Endodermal cell (in vitro differentiated cells): ENCODE measurements around the gene NPAS3. TPM values are rescaled to one million over a fixed set of nuclear protein-coding genes. Genes with fewer than 3 reads are reported as not detected.

Experiments used
- DNase-seq: peaks from one replicate; pipeline ENCODE4 v3.0.0-alpha.2; 2017
- H3K27ac ChIP-seq: 2 replicates; pipeline ENCODE4 v1.5.1; 2013; ENCODE audit warnings: mild to moderate bottlenecking, low read depth, low read length, moderate library complexity
- H3K27me3 ChIP-seq: 2 replicates; pipeline ENCODE4 v1.6.1; 2013; ENCODE audit warnings: mild to moderate bottlenecking, low read length, moderate library complexity; ENCODE audit not compliant: insufficient read depth, control insufficient read depth, poor library complexity, severe bottlenecking
- H3K36me3 ChIP-seq: 2 replicates; pipeline ENCODE4 v1.7.0; 2013; ENCODE audit warnings: mild to moderate bottlenecking, low read length, moderate library complexity; ENCODE audit not compliant: control insufficient read depth, insufficient read depth
- H3K4me1 ChIP-seq: one replicate; pipeline ENCODE4 v1.7.0; 2013; ENCODE audit warnings: low read length; ENCODE audit not compliant: control insufficient read depth, insufficient read depth
- H3K4me3 ChIP-seq: 2 replicates; pipeline ENCODE4 v1.5.1; 2013; ENCODE audit warnings: mild to moderate bottlenecking, low read length, moderate library complexity
- H3K9ac ChIP-seq: 2 replicates; pipeline ENCODE4 v1.6.1; 2013; ENCODE audit warnings: mild to moderate bottlenecking, low read length, moderate library complexity; ENCODE audit not compliant: poor library complexity, severe bottlenecking; ENCODE audit errors: extremely low read depth
- H3K9me3 ChIP-seq: 2 replicates; pipeline ENCODE4 v1.6.1; 2013; ENCODE audit warnings: mild to moderate bottlenecking, low read length, moderate library complexity; ENCODE audit not compliant: control insufficient read depth
- H3K27ac Mint-ChIP-seq: 2 replicates; pipeline ENCODE4 v1.8.0; 2020; ENCODE audit warnings: mixed read lengths
- H3K27me3 Mint-ChIP-seq: 2 replicates; pipeline ENCODE4 v1.8.0; 2021; ENCODE audit warnings: mild to moderate bottlenecking, mixed read lengths; ENCODE audit not compliant: insufficient read depth
- H3K36me3 Mint-ChIP-seq: 2 replicates; pipeline ENCODE4 v1.8.0; 2020; ENCODE audit warnings: low read depth, mixed read lengths
- H3K4me1 Mint-ChIP-seq: 2 replicates; pipeline ENCODE4 v1.8.0; 2020; ENCODE audit warnings: mixed read lengths
- H3K4me3 Mint-ChIP-seq: 2 replicates; pipeline ENCODE4 v1.8.0; 2020; ENCODE audit warnings: mild to moderate bottlenecking, moderate library complexity, mixed read lengths
- H3K9me3 Mint-ChIP-seq: 2 replicates; pipeline ENCODE4 v1.8.0; 2020; ENCODE audit warnings: mild to moderate bottlenecking, mixed read lengths
- CTCF ChIP-seq: fragments of 200-600 bp; sonication (generic); conservative IDR thresholded peaks from 2 replicates; pipeline ENCODE4 v1.5.0; 2021; ENCODE audit warnings: antibody characterized with exemption, mild to moderate bottlenecking
- WGBS, 2 experiments: methylation state at CpG; one replicate each; pipeline versions ENCODE4 v1.1.5 to v1.1.7; 2013; ENCODE audit warnings: missing lambda C conversion rate in 2 of 2, mixed read lengths in 1 of 2; ENCODE audit not compliant: insufficient coverage in 1 of 2, insufficient read length in 1 of 2; 5-methylcytosine and 5-hydroxymethylcytosine counted together
- total RNA-seq, 2 donors: library from RNA; stranded (reverse); fragmentation: NEBNext Ultra II Directional in 1 of 2; extraction: Animal tissue kit (Norgen Biotek cat#: 25700) in 1 of 2; gene quantifications; 2 replicates in 1 of 2; 3 replicates in 1 of 2; pipeline ENCODE4 v1.2.1, GENCODE V29; 2021

NPAS3 gene
- total RNA-seq, 2 donors from 2014 or later, result 1.4 to 1.6 TPM

DNA sequence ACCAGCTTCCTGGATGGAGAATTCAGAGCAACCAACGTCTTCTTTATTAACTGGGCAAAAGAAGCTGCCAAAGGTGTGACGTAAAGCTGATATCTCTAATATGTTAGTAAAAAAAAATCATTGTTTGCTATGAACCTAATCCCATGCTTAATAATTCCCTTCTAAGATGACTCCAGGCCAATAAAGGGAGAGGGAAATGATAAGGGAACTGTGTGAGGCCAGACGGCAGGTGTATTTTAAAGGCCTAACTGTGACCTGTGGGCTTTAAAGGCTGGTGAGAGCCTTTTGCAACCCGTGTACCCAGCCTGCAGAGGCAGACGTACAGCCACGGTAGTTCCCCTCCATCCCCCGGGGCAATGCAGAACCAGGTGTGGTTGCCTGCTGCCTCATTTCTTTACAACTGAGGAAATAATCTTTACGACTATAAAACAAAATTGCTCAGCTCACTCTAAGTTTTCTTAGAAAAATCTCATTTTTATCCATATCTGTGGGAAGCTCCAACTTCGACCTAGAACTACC lies 641.6 kb downstream of the NPAS3 start:
- no peaks in the 10 kb centered on the region for H3K36me3 Mint-ChIP-seq
- Histone ChIP-seq H3K9ac (no peak overlapping the region), H3K4me3 (no peak overlapping the region), H3K36me3 (no peaks in the 10 kb centered on the region), H3K27me3 (no peaks in the 10 kb centered on the region), H3K9me3 (no peaks in the 10 kb centered on the region), H3K27ac (no peak overlapping the region), H3K4me1 (no peaks in the 10 kb centered on the region)
- H3K27ac Mint-ChIP-seq, result no peak overlapping the region
- H3K4me3 Mint-ChIP-seq, result no peak overlapping the region
- H3K4me1 Mint-ChIP-seq, result no peaks in the 10 kb centered on the region
- H3K27me3 Mint-ChIP-seq, result no peaks in the 10 kb centered on the region
- H3K9me3 Mint-ChIP-seq, result no peaks in the 10 kb centered on the region
- 89 to 98% methylated on average over 6 to 9 of the region's 9 CpGs for WGBS, 2 experiments
- no peak for DNase-seq
- no peak for TF ChIP-seq CTCF

- Mint-ChIP-seq H3K4me3 (no peak overlapping the region), H3K9me3 (no peaks in the 10 kb centered on the region), H3K27me3 (no peaks in the 10 kb centered on the region), H3K27ac (no peak overlapping the region), H3K36me3 (no peaks in the 10 kb centered on the region), H3K4me1 (no peaks in the 10 kb centered on the region)
- no peaks in the 10 kb centered on the region for H3K4me1 ChIP-seq
- H3K4me3 ChIP-seq, result no peak overlapping the region
- H3K27ac ChIP-seq, result no peak overlapping the region
- DNase-seq, result no peak
- no peaks in the 10 kb centered on the region for H3K9me3 ChIP-seq
- no peak overlapping the region for H3K9ac ChIP-seq
- WGBS, 2 experiments, result 93% methylated on average over 2 of the region's 2 CpGs
- no peak for TF ChIP-seq CTCF
- H3K27me3 ChIP-seq, result no peaks in the 10 kb centered on the region
- H3K36me3 ChIP-seq, result no peaks in the 10 kb centered on the region
Observed at GRCh38 chr14:33580841-33581240, 642.2 kb downstream of the NPAS3 start.

- no peak overlapping the region for H3K27ac ChIP-seq
- no peak overlapping the region for H3K4me3 ChIP-seq
- DNase-seq, result no peak
- H3K9me3 Mint-ChIP-seq, result no peaks in the 10 kb centered on the region
- no peaks in the 10 kb centered on the region for H3K36me3 Mint-ChIP-seq
- H3K4me1 ChIP-seq, result no peaks in the 10 kb centered on the region
- H3K9me3 ChIP-seq, result no peaks in the 10 kb centered on the region
- no peak overlapping the region for H3K9ac ChIP-seq
- no peak for TF ChIP-seq CTCF
- H3K4me1 Mint-ChIP-seq, result no peaks in the 10 kb centered on the region
- no peak overlapping the region for H3K4me3 Mint-ChIP-seq
- no peaks in the 10 kb centered on the region for H3K27me3 ChIP-seq
- no peaks in the 10 kb centered on the region for H3K27me3 Mint-ChIP-seq
- no peak overlapping the region for H3K27ac Mint-ChIP-seq
- 74 to 88% methylated on average over 1 to 2 of the region's 2 CpGs for WGBS, 2 experiments
- H3K36me3 ChIP-seq, result no peaks in the 10 kb centered on the region
Observed at GRCh38 chr14:33584697-33585096, 646.0 kb downstream of the NPAS3 start.
